ENCODE results near the gene SCUBE1.

DNA sequence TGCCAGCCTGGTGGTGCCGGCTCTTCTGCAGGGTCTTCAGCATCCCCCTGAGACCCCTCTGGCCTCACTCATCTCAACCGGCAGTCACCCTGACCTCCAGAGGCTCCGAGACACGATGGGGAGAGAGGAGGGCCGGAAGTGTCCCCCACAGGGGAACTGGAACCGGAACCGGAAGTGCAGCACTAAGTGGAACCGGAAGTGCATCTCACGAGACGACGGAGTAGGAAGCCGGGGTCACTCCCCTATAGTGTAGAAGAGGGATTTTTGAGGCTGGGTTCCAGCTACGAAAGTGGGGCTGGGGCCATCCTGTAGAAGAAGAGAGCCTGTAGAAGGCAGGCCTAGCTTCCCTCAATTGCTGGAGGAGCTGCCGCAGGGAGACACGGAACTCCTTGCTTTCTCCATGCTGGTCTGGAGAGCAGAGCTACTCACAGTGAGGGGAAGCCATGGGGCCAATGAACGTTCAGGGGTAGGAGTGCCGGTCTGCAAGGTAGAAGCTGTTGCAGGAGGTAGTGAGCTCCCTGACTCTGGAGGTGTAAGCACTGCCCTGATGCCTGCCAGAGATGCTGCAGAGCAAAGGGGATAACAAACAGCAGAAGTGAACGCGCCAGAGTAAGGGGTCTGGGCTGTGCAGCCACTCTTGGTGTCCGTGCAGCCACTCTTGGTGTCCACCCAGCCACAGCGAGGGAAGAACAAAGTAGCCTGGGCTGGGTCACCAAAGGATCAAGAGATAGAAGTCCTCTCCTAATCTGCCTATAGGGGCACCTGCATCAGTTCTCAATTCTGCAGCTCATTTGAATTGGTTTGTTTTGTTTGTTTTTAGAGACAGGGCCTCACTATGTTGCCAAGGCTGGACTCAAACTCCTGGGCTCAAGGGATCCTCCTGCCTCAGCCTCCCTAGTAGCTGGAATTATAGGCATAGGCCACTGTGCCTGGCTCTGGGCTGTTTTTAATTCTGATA lies 21.9 kb downstream of the SCUBE1 start:
- TF ChIP-seq, protein P1, sequence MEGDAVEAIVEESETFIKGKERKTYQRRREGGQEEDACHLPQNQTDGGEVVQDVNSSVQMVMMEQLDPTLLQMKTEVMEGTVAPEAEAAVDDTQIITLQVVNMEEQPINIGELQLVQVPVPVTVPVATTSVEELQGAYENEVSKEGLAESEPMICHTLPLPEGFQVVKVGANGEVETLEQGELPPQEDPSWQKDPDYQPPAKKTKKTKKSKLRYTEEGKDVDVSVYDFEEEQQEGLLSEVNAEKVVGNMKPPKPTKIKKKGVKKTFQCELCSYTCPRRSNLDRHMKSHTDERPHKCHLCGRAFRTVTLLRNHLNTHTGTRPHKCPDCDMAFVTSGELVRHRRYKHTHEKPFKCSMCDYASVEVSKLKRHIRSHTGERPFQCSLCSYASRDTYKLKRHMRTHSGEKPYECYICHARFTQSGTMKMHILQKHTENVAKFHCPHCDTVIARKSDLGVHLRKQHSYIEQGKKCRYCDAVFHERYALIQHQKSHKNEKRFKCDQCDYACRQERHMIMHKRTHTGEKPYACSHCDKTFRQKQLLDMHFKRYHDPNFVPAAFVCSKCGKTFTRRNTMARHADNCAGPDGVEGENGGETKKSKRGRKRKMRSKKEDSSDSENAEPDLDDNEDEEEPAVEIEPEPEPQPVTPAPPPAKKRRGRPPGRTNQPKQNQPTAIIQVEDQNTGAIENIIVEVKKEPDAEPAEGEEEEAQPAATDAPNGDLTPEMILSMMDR (IDR thresholded peaks at IDR 0.05), result no peak
- TF ChIP-seq POLR2AphosphoS5 (IDR thresholded peaks at IDR 0.05; ENCODE audit: low read depth, low read length) (no peak), SIN3A (IDR thresholded peaks at IDR 0.05; ENCODE audit: borderline replicate concordance, insufficient read depth, low read depth, low read length) (no peak), TCF7L2 (IDR thresholded peaks at IDR 0.05; ENCODE audit: low read depth, low read length) (no peak)
- TF ChIP-seq, protein P2, sequence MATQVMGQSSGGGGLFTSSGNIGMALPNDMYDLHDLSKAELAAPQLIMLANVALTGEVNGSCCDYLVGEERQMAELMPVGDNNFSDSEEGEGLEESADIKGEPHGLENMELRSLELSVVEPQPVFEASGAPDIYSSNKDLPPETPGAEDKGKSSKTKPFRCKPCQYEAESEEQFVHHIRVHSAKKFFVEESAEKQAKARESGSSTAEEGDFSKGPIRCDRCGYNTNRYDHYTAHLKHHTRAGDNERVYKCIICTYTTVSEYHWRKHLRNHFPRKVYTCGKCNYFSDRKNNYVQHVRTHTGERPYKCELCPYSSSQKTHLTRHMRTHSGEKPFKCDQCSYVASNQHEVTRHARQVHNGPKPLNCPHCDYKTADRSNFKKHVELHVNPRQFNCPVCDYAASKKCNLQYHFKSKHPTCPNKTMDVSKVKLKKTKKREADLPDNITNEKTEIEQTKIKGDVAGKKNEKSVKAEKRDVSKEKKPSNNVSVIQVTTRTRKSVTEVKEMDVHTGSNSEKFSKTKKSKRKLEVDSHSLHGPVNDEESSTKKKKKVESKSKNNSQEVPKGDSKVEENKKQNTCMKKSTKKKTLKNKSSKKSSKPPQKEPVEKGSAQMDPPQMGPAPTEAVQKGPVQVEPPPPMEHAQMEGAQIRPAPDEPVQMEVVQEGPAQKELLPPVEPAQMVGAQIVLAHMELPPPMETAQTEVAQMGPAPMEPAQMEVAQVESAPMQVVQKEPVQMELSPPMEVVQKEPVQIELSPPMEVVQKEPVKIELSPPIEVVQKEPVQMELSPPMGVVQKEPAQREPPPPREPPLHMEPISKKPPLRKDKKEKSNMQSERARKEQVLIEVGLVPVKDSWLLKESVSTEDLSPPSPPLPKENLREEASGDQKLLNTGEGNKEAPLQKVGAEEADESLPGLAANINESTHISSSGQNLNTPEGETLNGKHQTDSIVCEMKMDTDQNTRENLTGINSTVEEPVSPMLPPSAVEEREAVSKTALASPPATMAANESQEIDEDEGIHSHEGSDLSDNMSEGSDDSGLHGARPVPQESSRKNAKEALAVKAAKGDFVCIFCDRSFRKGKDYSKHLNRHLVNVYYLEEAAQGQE (IDR thresholded peaks at IDR 0.05; ENCODE audit: insufficient read depth in 1 of 2, low read depth in 2 of 2, low read length in 1 of 2), result no peak
